Keratinocyte (primary cell): ENCODE data around the gene PHACTR2. TPM values are rescaled to one million over a fixed set of nuclear protein-coding genes. Genes with fewer than 3 reads are reported as not detected.

ENCODE experiments used
- DNase-seq: peaks from one replicate; pipeline ENCODE4 v3.0.0-alpha.2; 2011; ENCODE audit warnings: low read depth, missing footprints, low spot score
- FAIRE-seq: peaks from 2 replicates; lab custom pipeline; 2011; peaks lifted over from hg19 to GRCh38; lab: Jason Lieb, UNC
- H2AFZ ChIP-seq: 2 replicates; pipeline ENCODE4 v1.6.0; 2012; ENCODE audit warnings: low read length, control low read depth, inconsistent platforms; ENCODE audit not compliant: control insufficient read depth
- H3K27ac ChIP-seq: 2 replicates; pipeline ENCODE4 v1.5.1; 2011; ENCODE audit warnings: low read length; ENCODE audit not compliant: control insufficient read depth, insufficient read depth
- H3K27me3 ChIP-seq: 3 replicates; pipeline ENCODE4 v1.6.0; 2011; ENCODE audit warnings: low read length; ENCODE audit not compliant: control insufficient read depth, insufficient read depth; ENCODE audit errors: extremely low read depth
- H3K36me3 ChIP-seq, 2 experiments: 2 replicates in 1 of 2; 3 replicates in 1 of 2; pipeline ENCODE4 v1.5.1; 2011; ENCODE audit warnings: low read length in 2 of 2, mild to moderate bottlenecking in 1 of 2; ENCODE audit not compliant: control insufficient read depth in 2 of 2, insufficient read depth in 2 of 2; ENCODE audit errors: extremely low read depth in 1 of 2
- H3K4me1 ChIP-seq: 3 replicates; pipeline ENCODE4 v1.5.1; 2011; ENCODE audit warnings: low read length; ENCODE audit not compliant: control insufficient read depth, insufficient read depth; ENCODE audit errors: extremely low read depth
- H3K4me2 ChIP-seq: 3 replicates; pipeline ENCODE4 v1.6.0; 2011; ENCODE audit warnings: low read depth, low read length; ENCODE audit not compliant: control insufficient read depth, insufficient read depth; ENCODE audit errors: extremely low read depth
- H3K4me3 ChIP-seq, 3 experiments: fragments of 200-600 bp in 1 of 3; sonication (generic) in 1 of 3; 2 replicates in 2 of 3; 3 replicates in 1 of 3; pipeline ENCODE4 v1.5.1; 2011 to 2016; ENCODE audit warnings: low read length in 3 of 3, mild to moderate bottlenecking in 3 of 3, control low read depth in 2 of 3, inconsistent platforms in 1 of 3, low read depth in 1 of 3, mixed read lengths in 1 of 3, mixed run types in 1 of 3, moderate library complexity in 1 of 3; ENCODE audit not compliant: control insufficient read depth in 2 of 3, insufficient read depth in 2 of 3; ENCODE audit errors: extremely low read depth in 1 of 3
- H3K79me2 ChIP-seq: 2 replicates; pipeline ENCODE4 v1.6.0; 2012; ENCODE audit warnings: low read length; ENCODE audit not compliant: control insufficient read depth, insufficient read depth
- H3K9ac ChIP-seq: 3 replicates; pipeline ENCODE4 v1.6.0; 2011; ENCODE audit warnings: low read length; ENCODE audit not compliant: control insufficient read depth, insufficient read depth; ENCODE audit errors: extremely low read depth
- H3K9me1 ChIP-seq: 3 replicates; pipeline ENCODE4 v1.6.0; 2011; ENCODE audit warnings: low read length; ENCODE audit not compliant: control insufficient read depth, insufficient read depth; ENCODE audit errors: extremely low read depth
- H3K9me3 ChIP-seq: 2 replicates; pipeline ENCODE4 v1.5.1; 2012; ENCODE audit warnings: low read depth, low read length; ENCODE audit not compliant: control insufficient read depth
- H4K20me1 ChIP-seq: 3 replicates; pipeline ENCODE4 v1.6.0; 2011; ENCODE audit warnings: low read length; ENCODE audit not compliant: control insufficient read depth, insufficient read depth; ENCODE audit errors: extremely low read depth
- CTCF ChIP-seq, 3 experiments: IDR thresholded peaks in 1 of 3; conservative IDR thresholded peaks in 1 of 3; optimal IDR thresholded peaks in 1 of 3; 2 replicates in 2 of 3; 3 replicates in 1 of 3; pipeline versions ENCODE3 to v1.5.1; 2011; ENCODE audit warnings: low read length in 3 of 3, mild to moderate bottlenecking in 3 of 3, moderate library complexity in 2 of 3, control low read depth in 1 of 3, inconsistent platforms in 1 of 3; ENCODE audit not compliant: insufficient read depth in 2 of 3; ENCODE audit errors: extremely low read depth in 1 of 3
- EZH2 ChIP-seq: IDR thresholded peaks from one replicate; pipeline ENCODE4 v1.6.1; 2012; ENCODE audit warnings: inconsistent platforms, mild to moderate bottlenecking, low read length, moderate library complexity
- dilution Hi-C: fragments of 300-500 bp; cut with MboI; formaldehyde crosslinking; loops from one replicate; pipeline ENCODE4 v1.7.0; 2020; ENCODE audit warnings: low sequenced_read_pairs; ENCODE audit not compliant: extremely low pct_ligation_motif_present
- polyA plus RNA-seq, 5 experiments: library from polyadenylated mRNA; depleted of rRNA in 3 of 5; stranded (reverse) in 3 of 5; stranded (forward) in 1 of 5; unstranded in 1 of 5; fragments of >200 nt; gene quantifications; 1 replicate in 1 of 5; 2 replicates in 3 of 5; 3 replicates in 1 of 5; pipeline versions ENCODE4 v1.2.1 to v1.2.3, GENCODE V29; 2011 to 2012; ENCODE audit warnings: missing spikeins in 2 of 5, low read depth in 1 of 5, low replicate concordance in 1 of 5

Gene PHACTR2
- polyA plus RNA-seq, 1 donor (not counting 4 experiments of a cell fraction or from before 2014, with no cell fraction given) = 9.4 TPM

GRCh38 chr6:143811501-143812157 lies 133.9 kb downstream of the PHACTR2 start:
- H3K4me2 ChIP-seq = no peak overlapping the region
- H3K4me1 ChIP-seq = no peaks in the 10 kb centered on the region
- no peaks in the 10 kb centered on the region for H3K79me2 ChIP-seq
- H3K9me3 ChIP-seq = no peaks in the 10 kb centered on the region
- no peak for FAIRE-seq
- no peak for DNase-seq
- H3K27me3 ChIP-seq = no peaks in the 10 kb centered on the region
- no peak overlapping the region for H3K9ac ChIP-seq
- no peak for TF ChIP-seq CTCF (optimal IDR thresholded peaks at IDR 0.05 in 1 of 3, IDR thresholded peaks at IDR 0.05 in 1 of 3, conservative IDR thresholded peaks at IDR 0.05 in 1 of 3; ENCODE audit: extremely low read depth in 1 of 3, insufficient read depth in 2 of 3, low read length in 3 of 3)
- TF ChIP-seq EZH2 = no peak
- H3K27ac ChIP-seq = no peak overlapping the region
- dilution Hi-C loops = no loop called here
- no peak overlapping the region for H2AFZ ChIP-seq
- no peaks in the 10 kb centered on the region for H3K9me1 ChIP-seq
- H3K4me3 ChIP-seq = no peak overlapping the region
- no peaks in the 10 kb centered on the region for H4K20me1 ChIP-seq
- no peaks in the 10 kb centered on the region for H3K36me3 ChIP-seq

GRCh38 chr6:143817621-143818020 lies 139.9 kb downstream of the PHACTR2 start:
- Histone ChIP-seq H3K9me1 (no peaks in the 10 kb centered on the region), H2AFZ (no peak overlapping the region), H3K79me2 (no peaks in the 10 kb centered on the region), H3K36me3 (no peaks in the 10 kb centered on the region), H3K4me3 (no peak overlapping the region), H3K9me3 (no peaks in the 10 kb centered on the region), H3K27me3 (no peaks in the 10 kb centered on the region), H3K4me2 (no peak overlapping the region), H4K20me1 (no peaks in the 10 kb centered on the region), H3K4me1 (peaks cover under 1% of the 10 kb centered on the region), H3K27ac (no peak overlapping the region), H3K9ac (no peak overlapping the region)
- dilution Hi-C loops = no loop called here
- FAIRE-seq (no peak), DNase-seq (no peak)
- TF ChIP-seq EZH2 = no peak
- no peak for TF ChIP-seq CTCF (optimal IDR thresholded peaks at IDR 0.05 in 1 of 3, IDR thresholded peaks at IDR 0.05 in 1 of 3, conservative IDR thresholded peaks at IDR 0.05 in 1 of 3; ENCODE audit: extremely low read depth in 1 of 3, insufficient read depth in 2 of 3, low read length in 3 of 3)
